HG03460 (cell line): ENCODE data around the gene ATP6V1C2.

ENCODE experiments used
- ATAC-seq: cut with Tn5 transposase; IDR thresholded peaks from one replicate; pipeline ENCODE4 v1.9.1; 2021; ENCODE audit not compliant: unreplicated experiment

The ATP6V1C2 gene

DNA sequence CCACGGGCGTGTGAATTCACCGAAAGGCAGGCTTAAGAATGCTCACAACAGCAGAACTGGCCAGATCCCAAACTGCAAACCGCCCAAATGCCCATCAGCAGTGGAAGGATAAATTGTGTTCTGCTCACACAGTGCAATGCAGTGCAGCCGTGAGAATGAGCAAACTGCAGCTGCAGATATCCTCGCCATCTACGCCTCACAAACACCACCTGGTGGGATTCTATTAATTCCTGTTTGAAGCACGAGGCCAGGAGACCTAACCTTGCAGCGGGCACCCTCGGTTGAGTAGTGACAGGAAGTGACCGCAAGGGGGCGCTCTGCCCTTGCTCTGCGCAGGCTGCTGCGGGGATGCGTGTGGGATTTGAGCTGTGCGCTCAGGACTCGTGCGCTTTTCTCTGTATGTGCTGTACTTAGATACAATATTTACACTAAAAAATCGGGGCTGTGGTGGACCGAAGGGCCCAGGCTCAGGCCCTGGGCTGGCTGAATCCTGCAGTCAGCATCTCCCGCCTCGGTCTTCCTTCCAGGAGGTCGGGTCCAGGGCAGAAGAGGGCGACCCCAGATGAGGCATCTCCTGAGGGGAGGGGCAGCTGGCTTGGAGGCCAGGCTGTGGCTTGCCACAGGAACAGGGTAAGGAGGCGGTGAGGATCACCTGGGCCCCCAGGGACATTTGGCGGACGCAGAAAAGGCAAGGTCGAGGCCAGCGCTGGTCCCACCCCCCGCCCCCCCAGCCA is 110.9 kb downstream of the ATP6V1C2 start:
- peak; percentile 89 for ATAC-seq

DNA sequence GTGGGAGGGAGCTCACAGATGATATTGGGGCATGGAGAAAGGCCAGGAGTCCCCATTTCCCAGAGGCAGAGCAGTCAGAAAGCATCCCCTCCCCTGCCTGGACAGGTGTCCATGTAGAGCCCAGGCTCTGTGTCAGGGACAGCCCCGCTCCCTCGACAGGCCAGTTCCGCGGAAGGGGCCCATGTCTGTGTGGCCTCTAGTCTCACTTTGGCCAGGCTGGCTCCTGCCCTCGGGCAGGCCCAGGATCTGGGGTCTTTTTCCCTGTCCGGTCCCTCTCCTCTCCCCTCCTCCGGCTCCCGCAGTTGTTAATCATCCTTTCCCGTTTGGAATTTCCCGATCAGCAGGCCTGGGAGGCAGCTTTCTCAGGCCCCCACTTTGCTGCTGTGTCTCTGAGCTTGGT is 111.6 kb downstream of the ATP6V1C2 start:
- no peak for ATAC-seq

DNA sequence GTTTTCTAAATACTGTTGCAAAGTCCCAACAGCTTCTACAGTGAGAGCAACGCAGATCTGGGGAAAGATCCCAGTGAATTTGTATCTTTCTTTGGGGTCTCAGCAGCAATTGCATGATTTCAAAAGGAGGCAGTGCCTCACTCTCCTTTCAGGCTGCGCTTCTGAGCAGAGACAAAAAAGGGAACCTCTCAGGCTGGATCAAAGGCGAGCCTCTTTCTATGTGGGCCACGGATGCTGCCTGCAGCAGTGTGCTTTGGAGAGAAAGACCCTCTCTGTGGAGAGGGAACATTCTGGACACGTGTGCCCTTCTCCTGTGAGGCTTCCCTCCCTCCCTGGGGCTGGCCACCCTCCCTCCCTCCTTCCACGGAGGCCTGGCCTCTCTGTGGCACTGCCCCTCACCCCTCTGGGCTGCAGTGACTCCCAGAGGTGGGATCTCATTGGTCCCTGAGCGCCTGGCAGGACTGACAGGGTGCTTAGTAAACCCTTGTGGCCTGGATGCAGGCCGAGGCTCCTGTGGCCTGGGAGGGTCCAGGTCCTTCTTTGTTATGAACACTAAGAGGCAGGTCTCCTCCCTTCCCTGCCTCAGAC is 112.7 kb downstream of the ATP6V1C2 start:
- no peak for ATAC-seq
